HG02610 (cell line): ENCODE data around the gene STMP1.
"Not testable (repeated sequence)": the region's sequence is repeated elsewhere in the genome, so short reads cannot be mapped to it uniquely, and the experiment has no call there.

Experiments
- ATAC-seq: cut with Tn5 transposase; IDR thresholded peaks from one replicate; pipeline ENCODE4 v1.9.1; 2021; ENCODE audit warnings: mild to moderate bottlenecking, moderate library complexity; ENCODE audit not compliant: unreplicated experiment

The STMP1 gene

DNA sequence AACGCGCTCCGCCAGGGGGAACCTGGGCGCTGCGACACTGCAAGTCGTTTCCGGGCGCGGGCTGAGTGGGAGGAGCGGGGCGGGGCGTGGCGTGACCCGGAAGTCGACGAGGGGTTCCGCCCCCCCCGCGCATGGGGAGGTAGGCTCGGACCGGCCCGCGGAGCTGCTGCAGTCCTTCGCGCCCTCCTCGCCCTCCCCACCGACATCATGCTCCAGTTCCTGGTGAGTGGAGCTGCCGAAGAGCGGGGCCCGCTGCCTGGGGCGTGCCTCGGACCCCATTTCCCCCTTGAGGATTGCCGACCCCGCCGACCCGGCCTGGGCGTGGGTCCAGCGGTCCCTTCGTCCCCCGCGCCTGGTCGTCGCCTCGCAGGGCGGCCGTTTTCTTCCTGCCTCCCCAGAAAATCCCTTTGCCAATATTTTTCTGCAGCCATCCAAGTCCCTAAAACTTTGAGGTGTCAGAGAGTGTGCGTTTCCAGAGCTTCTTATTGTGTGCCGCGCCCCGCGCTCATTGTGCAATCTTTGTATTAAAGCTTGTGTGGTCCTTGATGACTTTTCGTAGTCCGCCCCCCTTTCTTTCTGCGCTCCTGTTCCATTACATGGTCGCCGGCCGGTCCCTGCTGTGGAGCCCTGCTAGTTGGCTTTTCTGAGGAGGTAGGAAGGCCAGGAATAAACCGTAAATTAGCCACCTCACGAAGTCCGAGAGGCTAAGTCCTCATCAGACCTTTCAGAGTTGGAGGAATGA is at the start of gene STMP1:
Gene STMP1, plus strand, starts transcription at position 142 of the 742 bp plus-strand sequence.
- ATAC-seq, result peak; percentile 95

DNA sequence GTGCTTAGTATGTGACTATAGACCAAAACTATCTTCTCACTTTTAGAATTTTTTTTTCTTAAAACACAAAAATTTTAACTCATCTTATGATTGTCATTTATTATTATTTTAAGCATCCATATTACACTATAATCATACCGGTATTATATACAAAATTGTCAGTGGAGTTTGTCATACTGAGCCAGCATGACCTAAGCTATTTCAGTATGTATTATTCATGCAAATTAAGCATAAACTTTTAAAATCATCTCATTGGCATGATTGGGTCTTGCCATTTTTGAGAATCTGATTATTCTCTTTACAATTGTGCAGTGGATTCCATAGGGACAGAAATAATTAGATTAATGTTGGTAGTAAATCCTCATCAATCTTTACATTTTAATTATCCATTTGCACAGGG is 46.2 kb upstream of the STMP1 start:
- ATAC-seq, result no peak

DNA sequence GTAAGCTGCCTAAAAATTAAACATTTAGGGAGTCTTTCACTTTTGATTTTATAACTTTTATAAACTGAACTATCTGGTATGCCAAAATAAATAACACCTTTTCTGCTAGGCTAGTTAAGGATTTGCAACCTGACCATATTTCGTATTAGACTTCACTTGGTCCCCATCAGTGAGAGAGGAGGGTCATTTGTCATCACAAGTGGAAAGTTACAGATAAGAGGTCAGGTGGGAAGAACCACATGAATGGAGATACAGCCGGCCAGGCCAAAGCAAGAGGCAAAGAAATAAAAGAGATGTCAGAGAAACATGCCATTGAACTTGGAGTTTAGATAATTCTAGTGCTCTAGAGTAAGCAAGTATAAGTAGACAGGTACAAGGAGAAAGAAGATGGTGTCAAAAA is 44.5 kb upstream of the STMP1 start:
- ATAC-seq, result no peak

DNA sequence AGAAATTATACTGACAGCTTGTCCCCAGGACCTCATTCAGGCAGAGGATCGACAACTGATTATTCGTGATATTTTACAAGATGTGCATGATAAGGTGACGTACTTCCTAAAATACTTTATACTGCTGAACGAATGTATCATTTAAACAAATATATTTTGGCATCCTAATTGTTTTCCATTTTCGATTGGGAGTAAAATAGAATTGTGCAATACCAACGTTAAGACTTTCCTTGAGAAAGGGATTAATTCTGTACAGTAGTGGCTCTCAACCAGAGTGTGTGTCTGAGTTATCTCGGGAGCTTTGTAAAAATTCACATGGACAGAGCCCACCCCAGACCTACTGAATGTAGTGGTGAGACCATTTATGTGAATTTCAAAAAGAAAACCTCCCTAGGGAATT is 43.8 kb upstream of the STMP1 start:
- ATAC-seq, result no peak

GRCh38 chr7:135620447-135620846 is 41.9 kb upstream of the STMP1 start:
- ATAC-seq, result no peak

DNA sequence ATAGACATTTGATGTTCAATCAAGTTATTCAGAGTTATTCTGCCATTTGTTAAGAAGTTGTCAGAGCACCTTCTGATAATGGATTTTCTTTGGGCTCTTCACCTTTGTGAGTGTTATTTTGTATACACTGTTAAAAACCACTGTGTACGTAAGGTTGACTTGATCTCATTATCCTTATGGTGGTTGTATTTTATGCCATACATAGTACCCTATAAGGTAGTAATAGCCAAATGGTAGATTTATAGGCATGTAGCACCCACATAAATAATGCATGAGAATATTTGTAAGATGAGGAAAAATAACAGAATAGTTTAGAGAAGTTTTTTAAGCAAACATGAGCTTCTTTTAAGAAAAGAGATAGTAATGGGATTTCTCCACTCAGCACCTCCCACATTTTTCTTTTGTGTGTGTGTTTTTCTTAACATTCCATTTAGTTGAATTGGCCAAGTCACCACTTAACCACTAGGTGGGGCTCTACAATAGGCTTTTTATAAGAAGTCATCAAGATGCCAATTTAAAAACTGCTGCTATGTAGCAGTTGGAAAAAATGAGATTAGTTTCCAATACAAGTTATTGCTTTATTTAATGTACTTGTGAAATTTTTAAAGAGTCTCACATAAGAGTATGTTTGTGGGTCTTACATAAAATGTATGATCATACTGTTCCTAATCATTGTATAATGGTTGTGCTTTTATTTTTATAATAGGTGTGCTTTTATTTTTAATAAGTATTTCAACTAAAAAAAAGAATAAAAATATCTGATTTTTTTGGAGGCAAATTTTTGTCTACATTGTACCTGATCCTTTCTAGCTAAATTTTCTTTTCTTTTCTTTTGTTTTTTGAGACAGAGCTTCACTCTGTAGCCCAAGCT is 41.1 kb upstream of the STMP1 start:
- ATAC-seq, result no peak

GRCh38 chr7:135634191-135634878 is 28.0 kb upstream of the STMP1 start:
- ATAC-seq, result no peak

- ATAC-seq, result not testable (repeated sequence)
These were observed 22.6 kb upstream of the STMP1 start for GRCh38 chr7:135639690-135640089.

- no peak for ATAC-seq
These were observed 18.2 kb upstream of the STMP1 start for GRCh38 chr7:135644154-135644553.

DNA sequence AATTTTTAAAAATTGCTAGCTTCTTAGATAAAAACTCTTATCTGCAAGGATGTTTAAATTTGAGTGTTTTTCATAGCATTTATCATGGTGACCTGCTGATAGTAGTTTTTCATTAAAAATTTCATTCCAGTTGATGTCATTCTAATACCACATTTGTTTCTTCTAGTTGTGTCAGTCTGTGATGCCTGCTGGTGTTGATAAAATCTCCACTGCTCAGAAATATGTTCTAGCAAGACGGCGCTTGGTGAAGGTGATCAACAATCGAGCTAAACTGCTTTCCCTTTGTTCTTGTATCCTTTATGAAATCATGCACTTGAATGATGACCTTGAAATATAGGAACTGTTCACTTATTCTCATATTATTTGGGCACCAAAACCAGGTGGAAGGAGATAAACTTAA is 17.6 kb upstream of the STMP1 start:
- no peak for ATAC-seq

DNA sequence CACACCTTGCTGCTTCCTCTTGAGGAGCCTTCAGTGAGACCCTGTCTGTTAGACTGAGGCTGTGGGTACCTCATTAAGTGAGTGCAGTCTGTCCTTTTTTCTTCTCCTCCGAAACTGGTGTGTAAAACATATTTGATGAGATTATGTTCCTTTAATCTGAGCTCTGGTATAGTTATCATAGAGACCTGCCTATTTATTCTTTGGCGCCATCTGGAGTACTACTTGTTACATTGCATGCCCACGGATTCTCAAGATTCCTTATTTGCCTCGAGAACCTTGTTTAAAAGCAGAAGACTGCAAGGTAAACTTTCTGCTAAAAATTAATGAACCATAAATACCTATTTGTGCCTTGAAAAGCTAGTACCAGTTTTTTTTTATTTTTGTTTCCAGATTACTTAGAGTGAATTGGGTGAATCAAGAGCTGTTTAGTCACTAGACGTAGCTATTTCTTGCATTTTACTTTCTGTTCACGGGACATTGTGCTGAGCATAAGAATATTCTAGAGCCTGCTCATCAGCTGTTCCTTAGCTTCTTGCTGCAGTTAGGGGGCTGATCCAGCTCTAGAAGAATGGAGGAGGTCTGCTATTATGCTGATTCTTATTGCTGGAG is 16.9 kb upstream of the STMP1 start:
- ATAC-seq, result no peak

GRCh38 chr7:135647755-135648154 is 14.6 kb upstream of the STMP1 start:
- no peak for ATAC-seq

GRCh38 chr7:135648235-135648634 is 14.1 kb upstream of the STMP1 start:
- no peak for ATAC-seq

GRCh38 chr7:135650831-135651573 is 11.3 kb upstream of the STMP1 start:
- ATAC-seq, result no peak

DNA sequence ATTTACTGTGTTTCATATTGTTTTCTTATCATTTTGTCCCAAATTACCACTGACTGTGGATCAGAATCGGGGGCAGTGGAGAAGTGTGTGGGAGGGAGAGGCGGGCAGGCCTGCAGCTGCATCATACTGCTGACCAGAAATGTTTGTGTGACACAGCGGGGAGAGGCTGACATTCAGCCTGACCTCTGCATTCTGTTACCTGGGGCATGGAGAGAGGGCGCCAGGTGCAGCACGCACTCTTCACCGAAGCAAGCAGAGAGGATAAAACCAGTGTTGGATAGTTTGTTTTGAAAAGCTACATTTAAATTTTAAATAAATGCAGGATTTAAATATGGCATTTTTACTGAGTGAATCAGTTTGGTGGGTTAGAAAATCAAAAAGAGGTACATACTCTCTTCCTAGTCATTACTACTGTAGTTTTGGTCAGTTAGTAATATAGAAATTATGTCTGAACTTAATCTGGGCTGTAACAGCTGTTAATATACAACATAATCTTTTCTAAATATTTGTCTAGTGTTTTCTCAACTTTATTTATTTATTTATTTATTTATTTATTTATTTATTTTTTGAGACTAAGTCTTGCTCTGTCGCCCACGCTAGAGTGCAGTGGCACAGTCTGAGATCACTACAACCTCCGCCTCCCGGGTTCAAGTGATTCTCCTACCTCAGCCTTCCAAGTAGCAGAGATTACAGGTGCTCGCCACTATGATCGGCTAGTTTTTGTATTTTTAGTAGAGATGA is 8.8 kb upstream of the STMP1 start:
- ATAC-seq, result no peak

DNA sequence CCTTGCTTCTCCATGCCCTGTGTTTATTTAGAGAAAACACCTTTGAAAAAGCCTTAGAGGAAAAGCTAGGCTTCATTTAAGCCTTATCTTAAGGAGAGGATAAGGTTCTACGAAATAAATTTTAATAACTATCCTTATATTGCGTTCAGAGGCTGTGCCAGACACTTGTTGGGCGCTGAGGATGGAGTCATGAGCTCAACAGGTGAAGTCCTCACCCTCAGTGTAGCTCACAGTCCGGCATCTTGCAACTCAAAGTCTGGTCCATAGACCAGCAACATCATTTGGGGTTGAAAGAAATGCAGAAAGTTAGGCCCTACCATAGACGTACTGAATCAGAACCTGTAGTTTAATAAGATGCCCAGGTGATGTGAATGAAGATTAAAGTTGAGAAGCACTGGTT is 3.8 kb upstream of the STMP1 start:
- no peak for ATAC-seq

- no peak for ATAC-seq
These were observed 3.0 kb upstream of the STMP1 start for GRCh38 chr7:135659159-135659846.

GRCh38 chr7:135661311-135662122 is 797 bp upstream of the STMP1 start:
- peak; percentile 1 for ATAC-seq

GRCh38 chr7:135662123-135662372 is 266 bp upstream of the STMP1 start:
- ATAC-seq, result no peak
